ENCODE results near the gene ST8SIA4. TPM values are rescaled to one million over a fixed set of nuclear protein-coding genes. Genes with fewer than 3 reads are reported as not detected.
A peak's percentile ranks its signal among the peaks of the same experiment; 100 is the strongest.

ST8SIA4 gene
- total and polyA plus RNA-seq, 10 of the 15 experiments (the other 5 are each of a cell fraction or from before 2014, with no cell fraction given) = 4.4 to 30.9 (median 19.5) TPM

GRCh38 chr5:100905259-100905914, 2.3 kb upstream of the ST8SIA4 start (continued):
- no peak for TF ChIP-seq SIN3A (IDR thresholded peaks at IDR 0.05; ENCODE audit: low read depth, low read length)
- no peak for TF ChIP-seq ZNF274 (IDR thresholded peaks at IDR 0.05; ENCODE audit: insufficient read depth, insufficient read length)
- TF ChIP-seq RCOR1 (conservative IDR thresholded peaks at IDR 0.05; ENCODE audit: low read depth, low read length) = no peak
- TF ChIP-seq RFX5 (IDR thresholded peaks at IDR 0.05; ENCODE audit: low read depth, low read length) = no peak
- TF ChIP-seq IKZF2 (IDR thresholded peaks at IDR 0.05) = peak; percentile 41 to 56; a peak in 1 of 4 replicates
- TF ChIP-seq ATF7 (IDR thresholded peaks at IDR 0.05; ENCODE audit: low read depth) = 0 out of 2 replicates have a peak, but pooled peaks have one; percentile 32
- no peak for TF ChIP-seq SMAD5 (IDR thresholded peaks at IDR 0.05; ENCODE audit: low read depth)
- no peak for TF ChIP-seq ATF2 (IDR thresholded peaks at IDR 0.05; ENCODE audit: low read length)
- TF ChIP-seq BRCA1 (IDR thresholded peaks at IDR 0.05; ENCODE audit: low read depth, low read length) = no peak
- peak; percentile 85; the same call in 1 of the 2 replicates for TF ChIP-seq CHD1 (IDR thresholded peaks at IDR 0.05; ENCODE audit: low read depth, low read length)
- TF ChIP-seq MTA3 (IDR thresholded peaks at IDR 0.05; ENCODE audit: borderline replicate concordance, low read length) = no peak
- no peak for TF ChIP-seq ZBTB33 (IDR thresholded peaks at IDR 0.05)
- peak in 1 of 2 experiments; percentile 71; a peak in 2 of 4 replicates for TF ChIP-seq ETV6 (conservative IDR thresholded peaks at IDR 0.05 in 1 of 2, IDR thresholded peaks at IDR 0.05 in 1 of 2; ENCODE audit: borderline replicate concordance in 1 of 2, low read depth in 1 of 2)
- peak; percentile 58 for TF ChIP-seq NBN (IDR thresholded peaks at IDR 0.05)
- peak; percentile 11; the same call in 1 of the 2 replicates for TF ChIP-seq MXI1 (IDR thresholded peaks at IDR 0.05; ENCODE audit: low read depth, low read length)
- no peak for TF ChIP-seq E4F1 (IDR thresholded peaks at IDR 0.05; ENCODE audit: borderline replicate concordance, partially characterized antibody)
- TF ChIP-seq TARDBP (IDR thresholded peaks at IDR 0.05; ENCODE audit: borderline replicate concordance) = no peak
- TF ChIP-seq WRNIP1 (IDR thresholded peaks at IDR 0.05; ENCODE audit: borderline replicate concordance, low read depth, low read length) = 0 out of 2 replicates have a peak, but pooled peaks have one; percentile 51
- TF ChIP-seq YY1 (IDR thresholded peaks at IDR 0.05; ENCODE audit: low read depth, low read length) = no peak
- TF ChIP-seq FOXM1 (IDR thresholded peaks at IDR 0.05; ENCODE audit: low read depth, low read length) = no peak
- TF ChIP-seq RELB (IDR thresholded peaks at IDR 0.05; ENCODE audit: low read depth) = peak; percentile 44; the same call in 1 of the 2 replicates
- no peak for TF ChIP-seq HSF1 (IDR thresholded peaks at IDR 0.05; ENCODE audit: low read depth, low read length)

Data from GM12878 (cell line).